Measurements from ENCODE around the gene TANC1.

TANC1 gene

DNA sequence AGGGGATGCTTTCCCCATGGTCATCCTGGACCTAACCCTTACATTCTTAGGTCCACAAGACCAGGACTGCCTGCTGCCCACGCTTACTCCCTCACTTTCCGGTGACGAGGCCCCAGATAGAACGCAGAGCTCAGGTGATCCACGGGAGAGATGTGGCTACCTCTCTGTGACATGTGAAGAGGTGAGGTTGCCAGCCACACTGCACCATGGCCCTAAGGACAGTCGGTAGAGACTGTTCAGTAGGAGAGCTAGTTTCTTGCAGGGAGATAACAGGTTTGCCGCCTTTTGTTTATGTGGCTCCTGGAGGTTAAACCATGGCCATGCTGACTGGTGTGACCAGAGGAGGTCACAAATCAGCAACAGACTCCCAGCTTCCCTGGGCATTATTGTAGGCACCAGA lies 246.7 kb downstream of the TANC1 start:
- Histone ChIP-seq H3K4me3 (ENCODE audit: low read length, poor library complexity, severe bottlenecking) (no peak overlapping the region), H3K27me3 (ENCODE audit: insufficient read depth, low read length, poor library complexity, severe bottlenecking) (no peaks in the 10 kb centered on the region), H2AFZ (ENCODE audit: low read length) (no peak overlapping the region)

DNA sequence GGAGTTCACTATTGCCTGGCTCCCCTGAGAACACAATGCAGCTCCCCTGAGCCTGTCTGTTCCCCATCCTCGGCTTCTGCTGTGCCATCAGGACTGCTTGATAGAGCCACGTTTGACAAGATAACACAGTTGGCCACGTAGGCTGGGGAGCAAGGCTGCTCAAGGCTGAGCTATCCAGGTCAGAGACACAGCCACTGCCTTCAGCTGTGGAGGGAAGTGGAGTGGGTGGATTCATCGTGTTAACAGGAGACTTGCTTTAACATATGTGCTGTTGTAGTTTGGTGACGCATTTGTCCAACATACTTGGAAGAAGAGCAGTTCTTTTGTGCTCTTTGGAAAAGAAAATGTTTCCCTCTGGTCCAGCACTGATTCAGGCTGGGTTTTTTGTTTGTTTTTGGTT lies 249.2 kb downstream of the TANC1 start:
- H3K9me2 ChIP-seq (replicated peaks; ENCODE audit: low read depth, low read length), result no peaks in the 10 kb centered on the region
- no peaks in the 10 kb centered on the region for H4K20me1 ChIP-seq (ENCODE audit: insufficient read depth, low read length, poor library complexity, severe bottlenecking)
- TF ChIP-seq, protein P1, sequence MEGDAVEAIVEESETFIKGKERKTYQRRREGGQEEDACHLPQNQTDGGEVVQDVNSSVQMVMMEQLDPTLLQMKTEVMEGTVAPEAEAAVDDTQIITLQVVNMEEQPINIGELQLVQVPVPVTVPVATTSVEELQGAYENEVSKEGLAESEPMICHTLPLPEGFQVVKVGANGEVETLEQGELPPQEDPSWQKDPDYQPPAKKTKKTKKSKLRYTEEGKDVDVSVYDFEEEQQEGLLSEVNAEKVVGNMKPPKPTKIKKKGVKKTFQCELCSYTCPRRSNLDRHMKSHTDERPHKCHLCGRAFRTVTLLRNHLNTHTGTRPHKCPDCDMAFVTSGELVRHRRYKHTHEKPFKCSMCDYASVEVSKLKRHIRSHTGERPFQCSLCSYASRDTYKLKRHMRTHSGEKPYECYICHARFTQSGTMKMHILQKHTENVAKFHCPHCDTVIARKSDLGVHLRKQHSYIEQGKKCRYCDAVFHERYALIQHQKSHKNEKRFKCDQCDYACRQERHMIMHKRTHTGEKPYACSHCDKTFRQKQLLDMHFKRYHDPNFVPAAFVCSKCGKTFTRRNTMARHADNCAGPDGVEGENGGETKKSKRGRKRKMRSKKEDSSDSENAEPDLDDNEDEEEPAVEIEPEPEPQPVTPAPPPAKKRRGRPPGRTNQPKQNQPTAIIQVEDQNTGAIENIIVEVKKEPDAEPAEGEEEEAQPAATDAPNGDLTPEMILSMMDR (conservative IDR thresholded peaks at IDR 0.05; ENCODE audit: low read length), result no peak
- H3K27me3 ChIP-seq (ENCODE audit: insufficient read depth, low read length, poor library complexity, severe bottlenecking), result no peaks in the 10 kb centered on the region
- no peak overlapping the region for H3K4me3 ChIP-seq (ENCODE audit: low read length, poor library complexity, severe bottlenecking)
- no peak overlapping the region for H2AFZ ChIP-seq (ENCODE audit: low read length)
- H3F3A ChIP-seq (ENCODE audit: low read depth), result no peaks in the 10 kb centered on the region
- no peak overlapping the region for H3K4me2 ChIP-seq (ENCODE audit: low read depth, low read length, poor library complexity, severe bottlenecking)
- H3K36me3 ChIP-seq (ENCODE audit: insufficient read depth, low read length), result no peaks in the 10 kb centered on the region; the same call in 1 of the 2 replicates
- H3K4me1 ChIP-seq (ENCODE audit: insufficient read depth, low read length, poor library complexity, severe bottlenecking), result peaks cover 13% of the 10 kb centered on the region
- no peaks in the 10 kb centered on the region for H3K79me2 ChIP-seq (ENCODE audit: insufficient read depth, low read length)
- H3K9ac ChIP-seq (ENCODE audit: low read depth, low read length, poor library complexity, severe bottlenecking), result no peak overlapping the region
- H3K9me3 ChIP-seq (ENCODE audit: insufficient read depth, low read depth, low read length), result no peaks in the 10 kb centered on the region

More for the DNA sequence above, 246.7 kb downstream of the TANC1 start:
- H3K4me2 ChIP-seq (ENCODE audit: low read depth, low read length, poor library complexity, severe bottlenecking), result no peak overlapping the region
- peaks cover 15% of the 10 kb centered on the region for H3K4me1 ChIP-seq (ENCODE audit: insufficient read depth, low read length, poor library complexity, severe bottlenecking)
- H3F3A ChIP-seq (ENCODE audit: low read depth), result no peaks in the 10 kb centered on the region
- H3K9me2 ChIP-seq (replicated peaks; ENCODE audit: low read depth, low read length), result no peaks in the 10 kb centered on the region
- no peaks in the 10 kb centered on the region for H4K20me1 ChIP-seq (ENCODE audit: insufficient read depth, low read length, poor library complexity, severe bottlenecking)
- no peak overlapping the region for H3K9ac ChIP-seq (ENCODE audit: low read depth, low read length, poor library complexity, severe bottlenecking)
- H3K9me3 ChIP-seq (ENCODE audit: insufficient read depth, low read depth, low read length), result no peaks in the 10 kb centered on the region
- H3K79me2 ChIP-seq (ENCODE audit: insufficient read depth, low read length), result no peaks in the 10 kb centered on the region
- H3K36me3 ChIP-seq (ENCODE audit: insufficient read depth, low read length), result no peaks in the 10 kb centered on the region; the same call in 1 of the 2 replicates
- TF ChIP-seq, protein P1 (conservative IDR thresholded peaks at IDR 0.05; ENCODE audit: low read length), result no peak
- TF ChIP-seq EZH2phosphoT487 (IDR thresholded peaks at IDR 0.05; ENCODE audit: borderline replicate concordance), result no peak

DNA sequence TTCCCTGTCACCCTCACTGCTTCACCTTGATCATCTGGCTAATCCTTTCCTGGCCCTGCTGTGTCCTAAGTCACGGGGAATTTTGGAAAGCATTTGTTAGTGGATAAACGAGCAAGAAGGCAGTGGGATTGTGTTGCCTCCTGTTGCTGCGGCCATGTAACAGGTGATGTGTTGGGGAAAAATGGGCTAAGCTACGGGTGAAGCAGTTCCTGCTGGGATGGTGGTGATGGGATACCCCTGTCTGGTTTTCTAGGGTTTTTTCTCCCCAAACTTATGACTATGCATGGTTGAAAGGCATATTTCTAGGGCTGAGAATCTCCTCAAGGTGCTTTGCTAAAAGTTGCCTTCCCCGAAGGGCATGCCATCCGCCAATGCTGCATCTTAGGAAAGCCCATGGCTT lies 249.9 kb downstream of the TANC1 start:
- Histone ChIP-seq H3K4me2 (ENCODE audit: low read depth, low read length, poor library complexity, severe bottlenecking) (no peak overlapping the region), H3K9ac (ENCODE audit: low read depth, low read length, poor library complexity, severe bottlenecking) (no peak overlapping the region), H3K79me2 (ENCODE audit: insufficient read depth, low read length) (no peaks in the 10 kb centered on the region), H3K4me1 (ENCODE audit: insufficient read depth, low read length, poor library complexity, severe bottlenecking) (peaks cover 19% of the 10 kb centered on the region), H3K9me2 (replicated peaks; ENCODE audit: low read depth, low read length) (no peaks in the 10 kb centered on the region), H4K20me1 (ENCODE audit: insufficient read depth, low read length, poor library complexity, severe bottlenecking) (no peaks in the 10 kb centered on the region), H3K36me3 (ENCODE audit: insufficient read depth, low read length) (no peaks in the 10 kb centered on the region; the same call in 1 of the 2 replicates), H3K27me3 (ENCODE audit: insufficient read depth, low read length, poor library complexity, severe bottlenecking) (no peaks in the 10 kb centered on the region), H2AFZ (ENCODE audit: low read length) (no peak overlapping the region), H3K9me3 (ENCODE audit: insufficient read depth, low read depth, low read length) (no peaks in the 10 kb centered on the region), H3K4me3 (ENCODE audit: low read length, poor library complexity, severe bottlenecking) (no peak overlapping the region), H3F3A (ENCODE audit: low read depth) (no peaks in the 10 kb centered on the region)
- TF ChIP-seq EZH2phosphoT487 (IDR thresholded peaks at IDR 0.05; ENCODE audit: borderline replicate concordance), result no peak
- TF ChIP-seq, protein P1 (conservative IDR thresholded peaks at IDR 0.05; ENCODE audit: low read length), result no peak
